Activated CD4-positive, alpha-beta T cell treated with anti-CD3 and anti-CD28 coated beads for 1 hour (primary cell): ENCODE data around the gene FSIP1.
A peak's percentile ranks its signal among the peaks of the same experiment; 100 is the strongest.
"Not testable (repeated sequence)": the region's sequence is repeated elsewhere in the genome, so short reads cannot be mapped to it uniquely, and the experiment has no call there.

ENCODE experiments used
- DNase-seq: peaks from one replicate; pipeline ENCODE4 v3.0.0-alpha.2; 2020

FSIP1 gene

DNA sequence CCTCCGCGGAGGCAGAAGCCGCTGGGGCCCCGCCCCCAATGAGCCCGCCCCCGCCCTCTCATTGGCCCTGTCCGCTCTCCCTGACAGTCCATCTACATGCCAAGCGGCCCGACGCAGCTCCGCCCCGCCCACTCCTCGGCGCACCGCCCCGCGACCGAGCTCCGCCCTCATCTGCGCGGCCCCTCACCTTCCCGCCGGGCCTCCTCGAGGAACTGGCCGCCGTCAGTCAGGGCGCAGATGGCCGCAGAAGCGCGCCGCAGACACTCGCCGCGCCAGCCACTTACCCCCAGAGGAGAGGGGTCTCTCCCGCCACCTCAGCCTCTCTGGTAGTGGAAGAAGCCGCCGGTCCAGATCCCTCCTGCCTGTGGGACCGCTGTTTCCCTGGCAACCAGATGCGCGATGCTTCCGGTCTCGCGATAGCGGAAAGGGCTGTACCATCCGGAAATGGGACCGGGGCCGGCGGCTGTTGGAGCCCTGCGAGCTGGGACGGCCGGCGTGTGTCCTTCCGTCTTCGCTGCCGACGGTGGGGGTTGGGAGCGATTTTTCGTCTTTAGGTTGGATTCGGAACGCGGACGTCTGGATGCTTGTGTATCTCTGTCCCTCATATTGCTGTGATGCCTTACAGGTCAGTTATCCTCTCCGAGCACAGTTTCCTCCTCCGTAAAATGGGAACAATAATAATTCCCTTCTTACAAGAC lies at the start of gene FSIP1:
TSS of gene FSIP1 (minus strand) at position 401 of the 698 bp plus-strand sequence. CDS start 6,317 bp downstream, outside the sequence.
- peak; percentile 91 for DNase-seq

DNA sequence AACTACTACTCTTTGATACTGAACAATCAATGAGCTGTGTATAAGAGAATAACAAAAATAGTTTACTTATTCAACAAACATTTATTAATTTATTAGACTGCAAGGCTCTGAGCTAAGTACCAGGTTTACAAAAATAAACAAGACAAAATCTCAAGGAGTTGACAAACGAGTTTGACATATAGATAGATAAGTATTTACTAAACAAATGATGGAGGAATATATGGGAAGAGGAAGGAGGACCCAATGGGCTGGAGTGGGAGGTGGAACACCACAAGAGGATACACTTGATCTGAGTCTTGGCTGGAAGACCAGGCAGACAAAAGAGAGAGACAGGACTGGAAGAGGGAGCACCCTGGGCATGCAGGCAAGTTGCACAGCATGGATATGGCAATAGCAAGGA lies 47.5 kb upstream of the FSIP1 start:
- DNase-seq = no peak

DNA sequence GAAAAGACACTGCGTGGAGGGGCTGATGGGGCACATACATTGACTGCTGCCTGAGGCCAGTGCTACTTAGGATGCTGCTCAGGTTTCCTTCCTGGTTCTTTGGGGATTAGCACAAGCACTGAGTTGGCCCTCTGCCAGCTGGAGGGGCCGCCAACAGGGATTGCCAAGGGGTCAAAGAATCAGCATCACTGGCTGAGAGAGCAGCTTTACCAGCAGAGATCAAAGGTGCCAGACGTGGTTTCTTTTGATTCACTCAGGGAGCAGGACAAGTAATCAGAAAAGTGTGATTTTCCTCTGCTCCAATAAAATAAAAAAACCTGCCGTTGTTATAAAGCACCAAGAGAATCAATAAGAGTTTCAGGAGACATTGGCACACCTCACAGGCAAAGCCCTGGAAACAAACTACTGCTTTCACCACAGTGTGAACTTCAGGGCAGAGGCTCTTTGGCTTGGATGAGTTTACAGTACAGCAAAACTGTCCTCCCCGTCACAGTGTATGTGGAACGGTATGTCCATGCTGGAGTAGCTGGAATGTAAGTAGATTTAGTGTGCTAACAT lies 45.8 kb upstream of the FSIP1 start:
- no peak for DNase-seq

DNA sequence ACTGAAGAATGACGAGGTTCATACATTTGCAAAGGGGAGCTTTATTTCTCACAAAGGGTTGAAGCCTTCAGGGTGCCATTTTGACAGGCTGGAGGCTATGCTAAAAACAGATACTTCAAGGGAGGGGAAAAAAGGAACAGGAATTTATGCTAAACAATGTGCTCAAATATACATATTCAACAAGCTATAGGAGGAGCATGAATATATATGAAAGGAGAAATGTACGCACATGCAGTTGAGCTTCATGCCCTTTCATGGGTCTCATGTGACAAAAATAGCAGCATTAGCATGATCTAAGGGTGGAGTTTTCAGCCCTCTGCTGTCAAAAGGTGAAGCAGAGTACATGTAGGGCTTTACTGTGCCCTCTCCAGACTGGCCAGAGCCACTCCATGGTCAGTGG lies 44.3 kb upstream of the FSIP1 start:
- no peak for DNase-seq

DNA sequence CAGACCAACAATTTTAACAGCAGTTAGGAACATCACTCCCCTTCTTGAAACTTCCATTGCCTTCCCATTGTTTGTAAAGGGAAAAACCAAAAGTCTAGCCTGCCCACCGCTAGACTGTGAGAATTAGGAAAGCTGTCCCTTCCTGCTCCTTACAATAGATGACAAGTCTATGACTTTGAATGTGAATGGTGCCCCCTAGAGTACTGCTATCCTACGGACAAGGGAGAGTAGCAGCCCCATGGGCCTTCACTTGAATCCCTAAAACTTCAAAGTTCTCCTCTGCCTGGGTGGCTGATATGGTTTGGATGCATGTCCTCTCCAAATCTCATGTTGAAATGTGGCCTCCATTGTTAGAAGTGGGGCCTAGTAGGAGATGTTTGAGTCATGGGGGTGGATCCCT lies 41.0 kb upstream of the FSIP1 start:
- DNase-seq = no peak

DNA sequence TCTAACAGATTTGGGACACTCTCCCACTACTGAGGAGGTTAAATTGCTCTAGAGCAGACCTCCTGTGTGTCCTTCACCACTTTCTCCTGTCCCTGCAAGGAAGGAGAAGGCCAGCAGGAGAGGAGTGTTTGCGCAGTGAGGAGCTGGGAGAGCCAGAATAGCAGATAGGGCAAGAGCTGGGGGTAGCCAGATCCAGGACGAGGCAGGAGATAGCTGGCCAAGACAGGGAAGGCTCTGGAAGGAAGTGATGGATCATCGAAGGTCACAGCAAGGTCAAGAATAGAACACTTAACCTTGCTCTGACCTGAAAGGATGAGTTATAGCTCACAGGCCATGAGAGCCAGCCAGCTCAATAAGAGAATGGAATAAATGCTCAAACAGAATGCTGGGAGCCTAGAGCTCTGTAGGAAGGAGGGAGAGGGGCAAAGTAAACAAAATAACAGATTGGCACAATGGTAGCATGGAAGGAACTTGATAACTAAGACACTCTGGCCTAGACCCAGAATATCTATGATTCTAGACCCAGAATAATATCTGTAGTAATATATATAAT lies 37.5 kb upstream of the FSIP1 start:
- DNase-seq = no peak

DNA sequence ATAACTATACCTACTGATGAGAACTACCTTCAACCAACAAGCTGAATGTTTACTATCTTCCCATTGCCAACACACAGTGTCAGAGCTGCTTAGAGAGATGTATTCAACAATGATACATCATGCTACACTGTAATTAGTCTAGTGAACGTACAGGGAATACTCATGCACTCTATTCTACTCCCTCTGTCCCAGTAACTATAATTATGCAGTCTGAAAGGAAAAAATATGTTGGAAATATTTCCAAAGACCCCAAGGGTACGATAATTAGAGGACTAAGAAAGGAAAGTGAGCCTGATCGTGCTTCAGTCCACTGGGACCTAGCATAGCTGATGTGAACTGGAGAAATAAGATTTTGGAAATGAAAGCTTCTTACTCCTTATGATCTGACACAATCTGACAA lies 36.9 kb upstream of the FSIP1 start:
- DNase-seq = no peak

DNA sequence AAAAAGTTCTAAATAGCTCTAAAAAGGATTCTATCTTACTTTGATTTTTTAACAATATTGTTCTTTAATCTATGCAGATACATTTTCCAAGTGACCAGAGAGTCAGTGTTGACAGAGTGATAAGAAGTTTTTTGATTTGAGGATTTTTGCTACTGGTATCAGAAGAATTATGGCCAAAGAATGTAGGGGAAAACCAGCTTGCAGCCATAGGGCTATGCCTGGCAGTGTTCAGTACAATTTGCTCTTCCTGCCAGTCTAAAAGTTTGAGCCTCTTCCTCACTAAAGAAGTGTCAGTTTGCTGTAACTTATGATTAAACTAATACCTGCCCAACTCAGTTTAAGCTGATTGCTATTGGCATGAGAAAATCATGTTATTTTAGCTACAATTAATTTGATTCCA lies 35.3 kb upstream of the FSIP1 start:
- DNase-seq = no peak

DNA sequence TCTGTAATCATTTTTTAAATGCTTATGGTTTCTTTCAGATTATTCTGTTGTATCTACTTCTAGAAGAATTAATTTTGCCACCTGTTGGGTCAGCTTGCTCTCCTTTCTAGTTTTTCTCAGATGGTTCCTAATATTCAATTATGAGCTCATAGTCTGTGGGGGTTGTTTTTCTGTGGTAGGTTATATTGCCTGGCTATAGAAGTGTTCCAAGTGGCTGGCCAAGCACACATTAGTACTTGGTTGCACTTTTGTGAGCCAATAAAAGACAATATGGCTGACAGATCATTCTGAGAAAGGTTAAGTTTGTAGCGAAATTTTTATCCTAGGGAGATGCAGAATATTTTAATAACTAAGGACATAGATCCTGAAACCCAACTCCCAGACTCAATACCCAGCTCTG lies 31.8 kb upstream of the FSIP1 start:
- DNase-seq = no peak

DNA sequence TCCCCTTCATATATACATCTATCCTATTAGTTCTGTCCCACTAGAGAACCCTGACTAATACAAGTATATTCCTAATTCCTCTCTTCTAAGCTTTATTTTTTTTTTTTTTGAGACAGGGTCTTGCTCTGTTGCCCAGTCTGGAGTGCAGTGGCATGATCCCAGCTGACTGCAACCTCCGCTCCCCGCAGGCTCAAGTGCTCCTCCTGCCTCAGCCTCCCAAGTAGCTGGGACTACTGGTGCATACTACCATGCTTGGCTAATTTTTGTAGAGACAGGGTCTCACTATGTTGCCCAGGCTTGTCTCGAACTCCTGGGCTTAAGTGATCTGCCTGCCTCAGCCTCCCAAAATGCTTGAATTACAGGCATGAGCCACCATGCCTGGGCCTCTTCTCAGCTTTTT lies 30.0 kb upstream of the FSIP1 start:
- DNase-seq = not testable (repeated sequence)

DNA sequence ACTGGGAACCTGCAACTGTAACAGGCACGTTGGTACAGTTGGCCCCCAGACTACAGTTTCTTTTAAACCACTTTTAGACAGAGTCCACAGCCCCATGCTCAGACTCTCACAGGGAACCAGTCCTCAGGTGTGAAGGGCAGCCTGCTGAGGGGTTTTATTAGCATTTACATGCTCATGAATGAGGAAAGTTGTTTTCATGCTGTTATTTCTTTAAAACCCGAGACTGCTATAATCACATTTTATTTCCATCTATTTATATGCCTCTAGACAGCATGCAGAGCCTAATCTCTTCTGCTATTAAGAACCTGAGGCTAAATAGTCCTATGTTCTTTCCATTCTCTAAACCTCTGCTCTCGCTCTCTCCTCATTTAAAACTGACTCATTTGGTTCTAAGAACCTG lies 26.3 kb upstream of the FSIP1 start:
- no peak for DNase-seq

DNA sequence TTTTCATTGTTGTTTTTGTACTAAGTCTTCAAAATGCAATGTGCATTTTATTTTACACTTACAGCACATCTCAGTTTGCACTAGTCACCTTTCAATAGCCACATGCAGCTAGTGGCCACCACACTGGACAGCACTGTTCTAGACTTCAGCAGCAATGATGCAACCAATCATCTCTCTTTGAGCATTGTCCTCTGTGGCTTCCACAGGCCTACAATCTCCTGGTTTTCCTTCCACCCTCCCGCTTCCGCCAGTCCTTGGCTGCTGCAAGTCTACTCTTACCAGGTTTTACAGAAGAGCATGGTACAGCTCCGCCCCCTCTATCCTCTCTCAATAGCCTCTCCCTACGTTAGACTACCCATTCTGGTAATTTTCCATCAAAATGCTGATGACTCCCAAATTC lies 25.1 kb upstream of the FSIP1 start:
- DNase-seq = no peak

DNA sequence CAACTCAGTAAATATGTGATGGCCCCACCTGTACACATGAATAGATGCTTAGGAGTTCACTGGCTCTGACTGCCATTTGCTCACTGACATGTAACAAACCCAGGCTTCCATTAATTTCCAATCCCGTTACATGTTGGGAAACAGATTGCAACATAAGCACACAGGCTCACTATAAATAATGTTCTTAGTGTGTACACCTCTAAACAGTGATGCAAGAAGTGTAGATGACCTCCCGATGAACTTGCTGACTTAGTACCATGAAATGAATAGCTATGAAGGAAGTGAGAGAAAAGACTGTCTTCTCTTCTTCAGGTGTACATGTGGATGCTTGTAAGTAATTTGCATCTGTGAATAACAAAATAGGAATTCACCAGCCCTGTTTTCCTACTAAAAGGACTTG lies 21.4 kb upstream of the FSIP1 start:
- DNase-seq = no peak

DNA sequence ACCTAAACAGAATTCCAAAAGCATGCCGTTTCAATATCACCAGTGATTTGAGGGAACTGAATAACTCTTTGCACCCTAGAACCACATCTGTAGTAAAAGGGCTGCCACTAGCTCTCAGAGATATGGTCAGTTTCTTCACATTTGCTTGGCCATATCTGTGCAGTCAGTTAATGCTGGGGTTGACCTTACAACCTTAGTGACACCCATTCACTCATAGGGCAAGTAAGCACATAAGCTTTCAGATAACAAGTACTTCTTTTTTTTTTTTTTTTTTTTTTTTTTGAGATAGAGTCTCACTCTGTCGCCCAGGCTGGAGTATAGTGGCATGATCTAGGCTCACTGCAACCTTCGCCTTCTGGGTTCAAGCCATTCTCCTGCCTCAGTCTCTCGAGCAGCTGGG lies 20.4 kb upstream of the FSIP1 start:
- DNase-seq = no peak

DNA sequence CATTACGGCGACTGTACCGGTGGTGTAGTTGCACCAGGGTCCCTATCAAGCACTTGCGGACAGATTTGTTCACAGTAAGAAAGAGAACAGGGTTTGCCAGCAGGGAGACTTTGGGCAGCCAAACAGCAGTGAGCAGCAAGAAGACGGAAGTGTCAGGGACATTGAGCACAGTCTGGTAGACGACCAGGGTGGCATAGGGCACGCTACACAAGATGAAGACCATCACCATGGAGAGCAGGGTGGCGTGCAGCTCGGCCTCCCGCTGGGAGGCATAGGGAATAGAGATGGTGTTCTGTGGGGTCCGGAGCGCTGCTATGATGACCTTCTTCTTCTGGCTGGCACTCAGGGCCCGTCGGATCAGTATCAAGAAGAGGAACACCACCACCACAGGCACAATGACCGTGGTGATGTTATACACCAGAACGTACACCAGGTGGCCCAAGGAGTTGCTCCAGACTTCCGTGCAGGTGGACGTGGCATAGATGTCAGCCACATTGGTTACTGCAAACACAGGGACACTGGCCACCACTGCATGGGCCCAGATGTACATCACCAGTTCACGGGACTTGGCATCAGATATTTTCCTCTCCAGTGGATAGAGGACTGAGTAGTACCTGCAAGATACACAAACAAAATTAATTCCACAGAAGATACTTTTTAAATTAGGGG lies 19.1 kb upstream of the FSIP1 start:
- DNase-seq = no peak

DNA sequence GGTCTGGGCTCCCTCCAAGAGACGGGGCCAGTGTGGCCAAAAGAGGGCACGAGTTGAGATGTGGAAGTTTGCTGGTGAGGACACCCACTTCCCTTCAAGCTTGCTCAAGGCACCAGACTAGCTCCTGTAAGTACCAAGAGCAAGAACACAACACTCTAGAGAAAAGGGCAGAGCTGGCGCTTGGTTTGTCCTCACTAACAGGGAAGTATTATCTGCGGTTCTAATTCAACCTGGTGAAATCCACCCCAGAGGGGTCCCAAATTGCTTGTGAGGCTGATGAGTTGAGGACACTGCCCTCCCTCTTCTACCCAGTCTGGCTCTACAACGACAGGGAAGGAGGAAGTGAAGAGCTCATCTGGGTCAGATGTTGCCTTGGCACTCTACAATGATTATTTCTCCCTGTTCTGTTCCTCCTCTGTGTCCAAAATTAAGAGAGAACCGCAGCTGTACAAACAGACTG lies 16.9 kb upstream of the FSIP1 start:
- DNase-seq = no peak

DNA sequence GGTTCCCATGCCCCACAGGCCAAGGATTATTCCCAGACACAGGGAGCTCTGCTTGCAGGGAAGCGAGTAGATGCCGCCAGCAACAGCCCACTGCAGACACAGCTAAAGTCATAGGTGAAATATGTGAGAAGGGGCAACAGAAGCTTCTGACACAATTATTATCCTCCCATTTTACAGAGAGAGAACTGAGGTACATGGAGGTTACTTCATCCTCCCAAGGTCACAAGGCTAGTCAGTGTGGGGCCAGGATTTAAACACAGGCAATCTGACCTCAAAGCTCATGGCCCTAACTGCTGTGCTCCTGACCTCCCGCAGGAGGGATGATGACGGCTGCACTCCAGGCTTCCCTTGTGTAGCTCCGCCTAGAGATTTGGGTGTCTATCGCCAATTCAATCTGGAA lies 15.7 kb upstream of the FSIP1 start:
- no peak for DNase-seq

DNA sequence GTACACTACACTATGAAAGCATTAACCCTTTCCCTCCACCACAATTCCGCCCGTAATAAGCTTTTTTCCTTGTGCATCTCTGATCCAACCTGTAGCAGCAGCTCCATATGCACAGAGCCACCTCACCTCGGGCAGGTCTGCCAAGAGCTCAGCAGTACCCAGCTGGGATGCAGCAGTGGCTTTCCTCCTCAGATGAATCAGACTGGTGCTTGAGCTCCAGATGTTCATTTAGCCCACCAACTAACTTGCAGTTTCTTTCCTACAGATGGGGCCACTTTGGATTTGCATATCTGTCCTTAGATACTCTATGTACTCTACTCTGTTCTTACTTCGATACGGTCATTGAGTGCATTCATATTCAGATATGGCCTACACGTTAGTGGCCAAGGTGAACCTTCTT lies 14.8 kb upstream of the FSIP1 start:
- no peak for DNase-seq

DNA sequence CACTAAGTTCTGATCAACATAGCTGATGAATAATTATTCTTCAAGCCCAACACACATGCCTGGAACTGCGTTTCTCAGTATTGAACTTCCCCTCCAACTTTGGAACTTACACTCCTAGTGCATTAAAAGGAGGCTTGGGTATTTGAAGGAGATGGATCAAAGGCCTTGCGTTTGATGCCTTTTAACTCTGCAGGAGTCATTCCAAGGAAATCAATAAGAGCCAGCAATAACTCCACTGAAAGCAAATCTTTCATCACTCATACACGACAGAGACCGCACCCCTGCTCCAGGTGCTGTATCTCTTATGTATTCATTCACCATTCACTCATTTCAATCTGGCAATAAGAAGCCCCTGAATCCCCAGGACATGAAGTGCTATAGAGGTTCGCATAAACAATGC lies 14.0 kb upstream of the FSIP1 start:
- DNase-seq = no peak

DNA sequence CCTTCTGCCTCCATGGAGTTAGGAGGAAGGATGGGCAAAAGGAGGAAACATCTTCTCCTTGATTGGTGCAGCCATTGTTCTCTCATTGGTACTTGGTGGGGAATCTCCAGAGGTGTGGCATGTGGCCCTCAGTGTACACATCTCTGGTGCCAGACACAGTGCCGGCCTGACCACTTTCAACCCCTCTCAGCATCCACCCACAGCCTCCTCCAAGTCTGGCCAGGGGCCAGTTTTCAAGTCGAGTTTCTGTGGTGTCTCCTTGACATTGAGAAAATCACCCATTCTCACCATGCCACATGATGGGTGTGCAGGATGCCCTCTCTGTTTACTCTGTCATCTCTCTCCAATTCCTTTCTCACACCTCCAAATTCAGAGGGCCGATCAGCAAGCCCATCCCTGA lies 12.8 kb upstream of the FSIP1 start:
- no peak for DNase-seq

DNA sequence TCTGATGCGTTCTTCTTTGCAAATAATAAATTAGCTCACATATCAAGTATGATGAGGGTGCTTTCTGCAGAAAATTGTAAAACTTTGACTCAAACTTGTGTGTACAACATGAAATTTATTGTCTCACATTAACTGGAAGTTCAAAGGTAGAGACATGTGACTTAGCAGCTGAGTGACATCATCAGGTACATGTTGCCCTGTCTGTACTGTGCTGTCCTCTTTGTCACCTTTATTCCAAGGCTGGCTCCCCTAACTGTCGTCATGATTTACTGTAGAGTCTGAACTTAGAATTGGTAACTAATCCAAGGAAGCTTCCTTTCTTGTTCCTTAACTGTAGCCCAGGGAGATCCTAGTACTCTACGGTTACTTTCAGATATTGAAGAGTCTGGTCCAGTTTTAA lies 12.3 kb upstream of the FSIP1 start:
- no peak for DNase-seq

DNA sequence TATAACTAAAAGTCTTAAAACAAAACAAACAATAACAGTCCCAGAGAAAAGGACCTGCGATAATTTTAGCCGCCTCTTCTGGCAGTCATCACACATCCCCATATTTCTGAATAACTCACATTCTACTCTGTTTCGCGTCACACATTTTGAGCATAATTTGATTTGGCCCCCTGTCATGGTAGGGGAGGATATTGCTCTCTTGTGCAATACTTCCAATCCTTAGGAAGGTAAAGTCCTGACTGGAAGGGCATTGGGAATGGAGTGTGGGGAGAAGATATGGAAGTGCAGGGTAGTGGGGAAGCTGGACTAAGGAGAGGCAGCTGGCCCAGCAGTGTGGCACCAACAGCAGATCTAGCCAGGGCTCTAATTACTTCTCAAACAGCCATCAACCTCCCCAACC lies 11.3 kb upstream of the FSIP1 start:
- DNase-seq = no peak

DNA sequence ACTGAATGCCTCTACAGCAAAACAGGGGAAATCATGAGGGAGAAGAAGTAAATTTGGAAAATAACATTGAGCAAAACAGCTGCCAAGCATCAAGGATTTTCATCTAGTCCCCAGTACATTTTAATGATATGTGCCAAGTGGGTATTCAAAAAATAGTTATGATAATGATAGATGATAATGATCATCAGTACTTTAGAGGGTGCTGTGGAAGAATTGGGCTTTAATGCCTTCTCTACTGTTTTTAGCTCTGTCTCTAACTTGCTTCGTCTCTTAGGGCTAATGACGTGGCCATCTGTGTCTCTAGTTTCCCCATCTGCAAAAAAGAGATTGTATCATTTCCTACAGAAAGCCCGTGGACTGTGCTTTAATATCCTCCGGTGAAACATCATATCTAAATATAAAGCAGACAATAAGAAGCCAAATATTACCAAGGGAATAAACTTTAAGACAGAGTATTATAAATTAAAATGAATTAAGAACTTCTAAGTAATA lies 10.2 kb upstream of the FSIP1 start:
- no peak for DNase-seq
